ENCODE measurements around the gene ARL4A.
A peak's percentile ranks its signal among the peaks of the same experiment; 100 is the strongest.
"Not testable (repeated sequence)": the region's sequence is repeated elsewhere in the genome, so short reads cannot be mapped to it uniquely, and the experiment has no call there.

Gene ARL4A

GRCh38 chr7:12670000-12670729 is 17.3 kb upstream of the ARL4A start:
- no peak for DNase-seq (ENCODE audit: low read depth in 2 of 2)

DNA sequence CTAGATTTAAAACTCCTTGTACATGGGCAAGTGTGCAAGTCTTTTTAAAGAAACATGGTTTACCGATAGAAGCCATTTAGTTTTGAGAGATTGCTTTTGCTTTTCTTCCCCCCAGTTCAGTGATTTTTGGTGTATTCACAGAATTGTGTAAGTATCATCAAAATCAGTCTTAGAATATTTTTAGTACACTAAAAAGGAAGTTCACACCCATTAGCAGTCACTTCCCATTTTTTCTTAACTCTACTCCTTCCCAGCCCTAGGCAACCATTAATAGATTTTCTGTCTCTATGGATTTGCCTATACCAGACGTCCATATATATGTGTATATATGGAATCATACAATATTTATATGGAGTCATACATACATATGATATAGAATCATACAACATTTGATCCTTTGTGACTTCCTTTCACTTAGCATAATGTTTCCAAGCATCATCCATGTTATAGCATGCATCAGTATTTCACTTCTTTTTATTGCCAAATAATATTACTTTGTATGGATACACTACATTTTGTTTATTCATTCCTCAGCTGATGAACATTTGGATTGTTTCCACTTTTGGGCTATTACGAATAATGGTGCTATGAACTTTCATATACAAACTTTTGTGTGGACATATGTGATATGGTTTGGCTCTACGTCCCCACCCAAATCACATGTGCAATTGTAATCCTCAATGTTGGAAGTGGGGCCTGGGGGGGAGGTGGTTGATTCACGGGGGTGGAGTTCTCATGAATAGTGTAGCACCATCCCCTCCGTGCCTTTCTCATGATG is 16.5 kb upstream of the ARL4A start:
- DNase-seq (ENCODE audit: low read depth in 2 of 2) = no peak

GRCh38 chr7:12673436-12673835 is 14.0 kb upstream of the ARL4A start:
- not testable (repeated sequence) for DNase-seq (ENCODE audit: low read depth in 2 of 2)

DNA sequence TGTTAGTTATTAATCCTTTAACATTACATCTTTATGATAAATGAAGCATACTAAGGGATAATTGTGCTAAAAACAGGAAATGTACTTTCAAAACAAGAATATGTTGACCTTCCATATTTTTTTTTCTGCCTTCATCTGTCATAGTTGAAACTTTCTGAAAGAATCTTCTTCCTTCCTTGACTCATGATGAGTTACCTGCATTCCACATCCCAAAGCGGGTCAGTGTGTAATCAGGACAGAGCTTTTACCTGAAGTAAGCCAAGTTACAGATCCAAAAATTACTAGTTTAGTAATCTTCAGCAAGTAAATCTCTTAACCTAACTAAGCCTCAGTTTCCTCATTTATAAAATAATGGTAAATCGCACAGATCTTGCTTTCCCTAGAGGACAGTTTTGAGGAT is 13.4 kb upstream of the ARL4A start:
- DNase-seq (ENCODE audit: low read depth in 2 of 2) = no peak

DNA sequence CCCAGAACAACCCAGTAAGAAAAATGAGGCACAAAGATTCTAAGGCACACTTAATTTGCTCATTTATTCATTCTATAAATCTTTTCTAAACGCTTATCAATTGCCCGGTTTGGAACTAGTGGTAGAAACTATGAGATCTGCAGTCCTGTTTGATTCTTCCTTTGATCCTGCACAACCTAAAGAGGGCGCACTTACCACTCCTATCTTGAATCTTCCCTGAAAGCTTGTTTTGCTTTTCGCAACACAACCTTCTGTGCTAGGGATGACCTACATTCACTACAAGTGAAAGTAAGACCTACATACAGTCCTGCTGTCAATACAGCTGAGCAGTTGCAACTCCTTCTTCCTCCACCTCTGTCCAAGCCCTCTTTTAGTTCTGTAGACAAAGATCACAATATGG is 12.6 kb upstream of the ARL4A start:
- peak in 1 of 2 donors; percentile 15 for DNase-seq (ENCODE audit: low read depth in 2 of 2)

DNA sequence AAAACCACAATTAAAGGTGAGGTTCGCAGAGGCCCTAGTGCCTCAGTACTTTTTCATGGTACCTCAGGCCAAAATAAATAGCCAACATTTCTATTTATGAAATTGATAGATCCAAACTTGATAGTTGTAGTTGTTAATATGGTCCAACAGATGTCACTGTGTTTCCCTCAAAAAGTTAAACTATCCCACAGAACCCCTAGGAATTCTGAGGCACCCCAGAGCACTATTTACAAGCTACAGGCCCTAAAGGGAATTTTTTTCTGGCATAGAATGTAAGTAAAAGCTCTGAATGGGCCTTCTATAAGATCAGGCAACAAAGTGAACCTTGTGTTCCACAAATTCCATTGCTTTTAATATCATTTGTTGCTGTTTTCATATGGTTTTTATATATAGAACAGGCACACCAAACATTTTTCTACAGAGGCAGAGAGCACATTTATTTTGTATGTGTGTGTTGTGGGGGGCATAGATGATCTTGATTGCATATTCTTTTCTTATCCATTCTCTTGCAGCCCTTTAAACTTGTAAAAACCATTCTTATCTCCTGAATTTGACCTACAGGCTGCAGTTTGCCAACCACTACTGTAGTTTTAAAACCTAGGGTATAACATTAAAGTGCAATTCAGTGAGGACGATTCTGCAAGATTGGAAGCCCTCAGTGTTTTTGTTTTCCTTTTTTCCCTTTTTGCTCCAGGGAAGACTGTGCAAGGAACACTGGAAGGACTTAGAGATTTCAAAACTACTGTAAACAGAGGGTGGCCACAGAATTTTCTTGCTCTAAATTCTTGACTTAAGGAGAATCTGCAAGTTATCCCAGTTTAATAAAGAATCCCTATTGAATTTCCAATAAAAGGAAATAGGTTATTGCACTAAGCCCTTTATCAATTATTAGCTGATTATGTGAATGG is 3.5 kb upstream of the ARL4A start:
- no peak for DNase-seq (ENCODE audit: low read depth in 2 of 2)

DNA sequence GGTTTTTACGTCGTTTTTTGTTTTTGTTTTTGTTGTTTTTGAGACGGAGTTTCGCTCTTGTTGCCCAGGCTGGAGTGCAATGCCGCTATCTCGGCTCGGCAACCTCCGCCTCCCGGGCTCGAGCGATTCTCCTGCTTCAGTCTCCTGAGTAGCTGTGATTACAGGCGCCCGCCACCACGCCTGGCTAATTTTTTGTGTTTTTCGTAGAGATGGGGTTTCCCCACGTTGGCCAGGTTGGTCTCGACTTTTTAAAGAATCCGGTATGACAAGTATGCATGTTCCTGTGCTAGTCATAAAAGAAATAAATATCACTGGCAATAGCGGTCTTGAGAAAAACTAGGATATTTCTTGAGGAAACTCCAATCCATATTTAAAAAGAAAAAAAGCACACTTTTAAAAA is 2.7 kb upstream of the ARL4A start:
- no peak for DNase-seq (ENCODE audit: low read depth in 2 of 2)

GRCh38 chr7:12685550-12685949 is 1.9 kb upstream of the ARL4A start:
- DNase-seq (ENCODE audit: low read depth in 2 of 2) = peak in 1 of 2 donors; percentile 1

DNA sequence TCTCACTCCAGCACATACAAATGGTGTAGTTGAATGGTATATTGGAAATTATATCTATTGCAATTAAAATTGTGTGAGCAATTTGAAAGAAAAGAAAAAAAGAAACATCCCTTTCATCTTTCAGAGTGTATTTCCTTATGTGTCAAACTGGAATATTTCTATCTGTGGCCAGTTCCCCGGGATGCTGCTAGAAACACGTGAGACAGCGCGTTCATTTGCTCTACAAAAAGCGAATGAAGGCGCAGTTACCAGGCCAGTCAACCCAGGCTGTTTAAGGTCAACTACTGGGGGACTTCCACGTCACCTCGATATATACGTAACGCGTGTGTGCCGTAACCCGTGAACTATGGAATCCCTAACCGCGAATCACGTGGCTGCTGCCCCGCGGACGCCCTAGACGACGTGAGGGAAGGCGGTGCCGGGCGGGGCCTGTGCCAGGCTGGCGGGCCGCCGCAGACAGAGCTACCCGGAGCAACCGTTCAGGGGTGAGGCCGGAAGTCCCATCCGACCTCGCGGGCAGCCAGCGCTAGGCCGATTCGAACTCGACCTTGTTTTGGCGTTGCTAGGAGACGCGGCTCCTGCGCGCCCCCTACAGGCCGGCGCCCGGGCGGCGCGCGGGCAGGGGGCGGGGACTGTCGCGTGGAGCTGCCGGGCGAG is 1.1 kb upstream of the ARL4A start:
- peak; percentile 90 to 91 for DNase-seq (ENCODE audit: low read depth in 2 of 2)

DNA sequence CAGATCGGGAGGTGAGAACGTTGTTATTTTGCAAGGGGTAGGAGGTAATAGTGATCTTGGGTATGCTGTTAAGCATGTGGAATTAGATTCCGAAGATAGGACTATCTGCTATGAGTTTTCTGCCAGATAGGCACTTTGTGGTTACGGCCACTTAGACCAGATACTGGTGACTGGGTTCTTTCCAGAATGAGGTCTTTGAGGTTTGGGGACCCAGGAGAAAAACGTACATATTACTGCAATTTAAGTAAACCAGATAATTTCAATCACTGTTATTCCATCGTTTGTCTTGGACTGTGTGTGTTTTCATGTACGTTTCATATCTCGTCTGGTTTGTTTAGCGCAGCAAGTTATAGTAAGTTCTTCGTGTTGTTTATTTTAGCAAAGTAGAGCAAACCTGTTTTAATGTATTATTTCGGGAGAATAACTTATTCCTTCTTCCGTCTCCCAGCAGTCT is 312 bp downstream of the ARL4A start:
- no peak for DNase-seq (ENCODE audit: low read depth in 2 of 2)

DNA sequence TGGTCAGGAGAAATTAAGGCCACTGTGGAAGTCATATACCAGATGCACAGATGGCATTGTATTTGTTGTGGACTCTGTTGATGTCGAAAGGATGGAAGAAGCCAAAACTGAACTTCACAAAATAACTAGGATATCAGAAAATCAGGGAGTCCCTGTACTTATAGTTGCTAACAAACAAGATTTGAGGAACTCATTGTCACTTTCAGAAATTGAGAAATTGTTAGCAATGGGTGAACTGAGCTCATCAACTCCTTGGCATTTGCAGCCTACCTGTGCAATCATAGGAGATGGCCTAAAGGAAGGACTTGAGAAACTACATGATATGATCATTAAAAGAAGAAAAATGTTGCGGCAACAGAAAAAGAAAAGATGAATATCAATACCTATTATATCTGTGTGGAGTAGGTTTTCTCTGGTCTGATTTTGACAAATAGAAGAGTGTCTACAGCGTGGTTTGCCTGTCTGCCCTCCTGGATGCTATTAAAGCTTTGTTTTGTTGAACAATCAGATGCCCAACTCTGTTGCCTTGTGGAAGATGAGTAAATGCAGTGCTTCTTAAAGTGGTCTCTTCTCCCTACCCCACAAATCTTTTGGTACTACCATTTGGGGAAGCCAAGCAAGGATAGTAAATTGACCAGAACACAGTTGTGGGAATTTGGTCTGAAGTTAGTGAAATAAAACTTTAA is 1.2 kb downstream of the ARL4A start:
- DNase-seq (ENCODE audit: low read depth in 2 of 2) = not testable (repeated sequence)

- DNase-seq (ENCODE audit: low read depth in 2 of 2) = no peak
Observed at GRCh38 chr7:12689451-12689850, 2.0 kb downstream of the ARL4A start.

DNA sequence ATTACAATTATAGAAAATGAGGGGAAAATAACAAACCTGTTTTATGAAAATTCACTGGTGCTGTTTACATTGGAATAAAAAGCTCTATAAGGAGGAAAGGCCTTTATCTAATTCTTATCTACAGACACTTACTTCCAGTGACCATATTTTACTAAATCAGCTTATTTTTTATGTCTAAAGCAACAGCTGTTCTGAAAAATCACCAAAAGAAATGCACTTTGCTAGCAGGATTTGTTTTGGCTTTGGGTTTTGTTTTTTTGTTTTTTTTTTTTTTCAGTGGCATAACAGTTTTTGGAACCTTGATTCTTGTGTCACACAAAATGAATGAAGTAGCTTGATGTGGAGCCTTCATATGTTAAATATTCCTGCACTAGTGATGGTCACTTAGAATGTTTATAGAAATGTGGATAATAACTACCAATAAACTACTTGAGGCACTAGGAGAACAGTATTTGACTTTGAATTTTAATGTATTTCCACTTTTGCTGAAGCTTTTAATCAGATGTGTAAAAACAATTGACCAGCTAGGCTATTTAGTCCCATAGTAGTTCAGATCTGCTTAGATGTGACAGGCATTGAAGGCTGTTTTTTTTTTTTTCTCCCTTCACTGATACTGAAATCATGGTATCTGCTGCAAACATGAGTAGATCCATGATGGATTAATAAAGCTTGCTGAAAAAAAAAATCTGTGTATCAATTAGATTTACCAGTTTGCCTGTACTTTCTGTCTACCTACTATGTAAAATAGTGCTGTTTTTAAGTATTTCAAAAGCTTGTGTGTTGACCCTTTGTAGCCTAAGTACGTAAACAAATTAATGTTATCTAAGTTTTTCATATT is 2.8 kb downstream of the ARL4A start:
- DNase-seq (ENCODE audit: low read depth in 2 of 2) = no peak

GRCh38 chr7:12691388-12691787 is 4.0 kb downstream of the ARL4A start:
- not testable (repeated sequence) for DNase-seq (ENCODE audit: low read depth in 2 of 2)

DNA sequence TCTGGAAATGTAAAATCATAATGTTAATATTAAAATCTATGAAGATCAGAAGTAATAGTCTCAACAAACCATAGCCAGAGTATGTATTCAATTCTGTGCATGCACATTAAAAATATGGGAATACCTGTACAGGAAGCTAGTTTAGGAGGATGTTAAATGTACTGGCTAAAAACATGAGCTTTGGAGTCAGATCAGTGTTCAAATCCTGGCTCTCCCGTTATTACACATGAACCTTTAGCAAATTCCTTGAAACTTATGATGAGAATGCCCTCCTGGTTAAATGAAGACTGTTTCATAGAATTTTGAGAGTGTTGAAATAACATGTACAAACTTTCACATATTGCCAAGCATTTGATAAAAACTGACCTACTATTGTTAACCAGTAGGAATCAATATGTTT is 4.6 kb downstream of the ARL4A start:
- DNase-seq (ENCODE audit: low read depth in 2 of 2) = no peak

- DNase-seq (ENCODE audit: low read depth in 2 of 2) = no peak
Observed at GRCh38 chr7:12692479-12693259, 5.2 kb downstream of the ARL4A start.

- no peak for DNase-seq (ENCODE audit: low read depth in 2 of 2)
Observed at GRCh38 chr7:12694817-12695216, 7.4 kb downstream of the ARL4A start.

GRCh38 chr7:12695965-12696364 is 8.5 kb downstream of the ARL4A start:
- no peak for DNase-seq (ENCODE audit: low read depth in 2 of 2)

DNA sequence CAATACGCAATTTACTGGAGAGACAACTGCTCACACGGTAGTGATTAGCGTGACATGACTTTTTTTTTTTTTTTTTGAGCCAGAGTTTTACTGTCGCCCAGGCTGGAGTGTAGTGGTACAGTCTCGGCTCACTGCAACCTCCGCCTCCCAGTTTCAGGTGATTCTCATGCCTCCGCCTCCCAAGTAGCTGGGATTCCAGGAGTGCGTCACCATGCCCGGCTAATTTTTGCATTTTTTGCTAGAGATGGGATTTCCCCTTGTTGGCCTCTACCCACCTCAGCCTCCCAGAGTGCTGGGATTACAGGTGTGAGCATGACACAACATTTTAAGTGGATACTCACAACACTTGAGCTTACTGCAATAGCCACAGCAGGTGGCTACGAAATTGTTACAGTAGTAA is 11.9 kb downstream of the ARL4A start:
- DNase-seq (ENCODE audit: low read depth in 2 of 2) = no peak

All from stimulated activated CD4-positive, alpha-beta T cell treated with anti-CD3 and anti-CD28 coated beads, Interleukin-1b, Interleukin-23, amount 100 ng/mL, for 1 hour (primary cell).